Smooth muscle cell (in vitro differentiated cells): Measurements from ENCODE around the gene UBE2E1. TPM values are rescaled to one million over a fixed set of nuclear protein-coding genes. Genes with fewer than 3 reads are reported as not detected.
A peak's percentile ranks its signal among the peaks of the same experiment; 100 is the strongest.

Source experiments
- DNase-seq: peaks from one replicate; lab custom pipeline; 2025; ENCODE audit not compliant: unreplicated experiment; lab: John Stamatoyannopoulos, UW
- H2AFZ ChIP-seq: fragments of 200-600 bp; sonication (generic); 2 replicates; pipeline ENCODE4 v1.6.0; 2016; ENCODE audit warnings: antibody characterized with exemption, low read depth, mild to moderate bottlenecking
- H3F3A ChIP-seq: fragments of 200-600 bp; sonication (generic); 2 replicates; pipeline ENCODE4 v1.6.0; 2017; ENCODE audit warnings: antibody characterized with exemption, low read depth
- H3K27ac ChIP-seq: fragments of 200-600 bp; sonication (generic); 2 replicates; pipeline ENCODE4 v1.5.1; 2016; ENCODE audit warnings: low read depth, mild to moderate bottlenecking
- H3K27me3 ChIP-seq: fragments of 200-600 bp; sonication (generic); 2 replicates; pipeline ENCODE4 v1.6.1; 2016; ENCODE audit warnings: low read depth, mild to moderate bottlenecking
- H3K36me3 ChIP-seq: fragments of 200-600 bp; sonication (generic); 2 replicates; pipeline ENCODE4 v1.5.1; 2016; ENCODE audit warnings: low read depth
- H3K4me1 ChIP-seq: fragments of 200-600 bp; sonication (generic); 2 replicates; pipeline ENCODE4 v1.5.1; 2016; ENCODE audit warnings: low read depth
- H3K4me2 ChIP-seq: fragments of 200-600 bp; sonication (generic); 2 replicates; pipeline ENCODE4 v1.6.0; 2016; ENCODE audit warnings: mild to moderate bottlenecking
- H3K4me3 ChIP-seq: fragments of 200-600 bp; sonication (generic); 2 replicates; pipeline ENCODE4 v1.5.1; 2016; ENCODE audit warnings: mild to moderate bottlenecking
- H3K79me2 ChIP-seq: fragments of 200-600 bp; sonication (generic); 2 replicates; pipeline ENCODE4 v1.6.0; 2016; ENCODE audit warnings: low read depth, mild to moderate bottlenecking
- H3K9ac ChIP-seq: fragments of 200-600 bp; sonication (generic); 2 replicates; pipeline ENCODE4 v1.6.0; 2016; ENCODE audit warnings: low read depth
- H3K9me3 ChIP-seq: fragments of 200-600 bp; sonication (generic); replicated peaks from 2 replicates; pipeline ENCODE4 v1.5.1; 2016; ENCODE audit warnings: low read depth
- H4K20me1 ChIP-seq: fragments of 200-600 bp; sonication (generic); 2 replicates; pipeline ENCODE4 v1.6.0; 2016; ENCODE audit warnings: low read depth
- WGBS: methylation state at CpG from one replicate; pipeline ENCODE4 v1.1.7; 2016; ENCODE audit warnings: low lambda C conversion rate; 5-methylcytosine and 5-hydroxymethylcytosine counted together
- polyA plus RNA-seq: library from polyadenylated mRNA; unstranded; fragments of >200 nt; fragmentation: Nextera tagmentation; extraction: Ambion mirVana; gene quantifications from 2 replicates; pipeline ENCODE4 v1.2.1, GENCODE V29; 2016
- total RNA-seq: library from RNA; depleted of rRNA; stranded (reverse); fragments of >200 nt; gene quantifications from 2 replicates; pipeline ENCODE4 v1.2.3, GENCODE V29; 2014
- TF ChIP-seq, protein P1 (sequence below): fragments of 200-600 bp; sonication (generic); IDR thresholded peaks from 2 replicates; pipeline ENCODE4 v1.5.1; 2017; ENCODE audit warnings: borderline replicate concordance, mild to moderate bottlenecking, antibody characterized with exemption; ENCODE audit not compliant: insufficient read depth, poor library complexity, severe bottlenecking

The UBE2E1 gene
- total and polyA plus RNA-seq, 2 experiments from 2014 or later, result 13.3 to 128 TPM

DNA sequence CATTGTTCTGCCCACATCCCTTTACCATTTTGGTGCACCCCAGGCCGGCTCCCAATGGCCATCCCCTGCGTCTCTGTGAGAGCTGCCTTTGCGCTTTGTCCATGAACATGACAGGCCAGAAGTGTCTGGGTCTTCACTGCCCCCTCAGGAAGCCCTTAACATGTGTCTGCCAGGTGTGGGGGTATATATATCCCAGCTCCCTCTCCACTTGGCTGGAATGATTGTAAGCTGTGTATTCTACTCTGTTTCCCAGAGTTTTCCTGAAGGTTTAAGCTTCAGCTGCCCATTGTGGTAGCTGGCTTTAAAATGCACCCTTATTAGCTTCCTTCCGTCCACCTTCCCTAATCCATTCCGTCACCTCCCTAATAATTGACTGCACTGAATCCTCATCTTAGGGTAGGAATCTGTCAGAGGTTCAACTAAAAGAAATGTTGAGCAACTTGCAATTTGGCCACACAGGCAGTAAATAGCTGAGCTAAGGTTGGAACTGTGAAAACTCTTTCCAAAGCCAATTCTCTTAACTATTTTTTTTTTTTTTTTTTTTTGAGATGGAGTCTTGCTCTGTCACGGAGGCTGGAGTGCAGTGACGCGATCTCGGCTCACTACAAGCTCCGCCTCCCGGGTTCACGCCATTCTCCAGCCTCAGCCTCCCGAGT is 30.4 kb upstream of the UBE2E1 start:
- Histone ChIP-seq H4K20me1 (no peaks in the 10 kb centered on the region), H3K4me3 (no peak overlapping the region), H3K36me3 (no peaks in the 10 kb centered on the region), H3K27ac (no peak overlapping the region), H3K9me3 (no peaks in the 10 kb centered on the region), H3K27me3 (no peaks in the 10 kb centered on the region), H3K79me2 (no peaks in the 10 kb centered on the region), H3K4me1 (no peaks in the 10 kb centered on the region), H2AFZ (no peak overlapping the region), H3F3A (no peaks in the 10 kb centered on the region), H3K4me2 (no peak overlapping the region), H3K9ac (no peak overlapping the region)
- TF ChIP-seq, protein P1, sequence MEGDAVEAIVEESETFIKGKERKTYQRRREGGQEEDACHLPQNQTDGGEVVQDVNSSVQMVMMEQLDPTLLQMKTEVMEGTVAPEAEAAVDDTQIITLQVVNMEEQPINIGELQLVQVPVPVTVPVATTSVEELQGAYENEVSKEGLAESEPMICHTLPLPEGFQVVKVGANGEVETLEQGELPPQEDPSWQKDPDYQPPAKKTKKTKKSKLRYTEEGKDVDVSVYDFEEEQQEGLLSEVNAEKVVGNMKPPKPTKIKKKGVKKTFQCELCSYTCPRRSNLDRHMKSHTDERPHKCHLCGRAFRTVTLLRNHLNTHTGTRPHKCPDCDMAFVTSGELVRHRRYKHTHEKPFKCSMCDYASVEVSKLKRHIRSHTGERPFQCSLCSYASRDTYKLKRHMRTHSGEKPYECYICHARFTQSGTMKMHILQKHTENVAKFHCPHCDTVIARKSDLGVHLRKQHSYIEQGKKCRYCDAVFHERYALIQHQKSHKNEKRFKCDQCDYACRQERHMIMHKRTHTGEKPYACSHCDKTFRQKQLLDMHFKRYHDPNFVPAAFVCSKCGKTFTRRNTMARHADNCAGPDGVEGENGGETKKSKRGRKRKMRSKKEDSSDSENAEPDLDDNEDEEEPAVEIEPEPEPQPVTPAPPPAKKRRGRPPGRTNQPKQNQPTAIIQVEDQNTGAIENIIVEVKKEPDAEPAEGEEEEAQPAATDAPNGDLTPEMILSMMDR, result no peak
- WGBS, result 83% methylated on average over 7 of the region's 13 CpGs
- no peak for DNase-seq

DNA sequence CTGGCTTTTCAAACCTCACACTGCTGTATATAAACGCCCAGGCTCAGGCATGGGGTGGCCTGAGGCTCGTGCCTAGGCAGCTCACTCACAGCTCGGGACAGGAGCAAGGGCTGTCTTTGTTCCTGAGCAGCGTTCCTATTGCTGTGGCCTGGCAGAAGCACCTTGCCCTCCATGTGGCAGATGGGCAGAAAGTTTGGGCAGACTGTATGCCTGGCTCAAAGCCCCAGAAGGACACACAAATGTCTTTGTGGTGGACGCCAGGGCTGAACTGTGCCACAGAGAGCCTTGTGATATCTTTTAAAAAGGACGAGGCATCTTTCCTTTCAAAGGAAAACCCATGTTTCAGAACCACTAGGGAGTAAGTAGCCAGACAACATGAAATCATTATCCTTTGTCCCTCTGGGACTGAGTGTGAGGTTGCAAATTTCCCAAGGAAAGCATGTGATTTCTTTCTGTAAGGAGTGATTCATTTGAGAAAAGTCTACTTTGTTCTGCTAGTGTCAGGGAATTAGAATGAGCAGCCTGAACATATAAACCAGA is 29.3 kb upstream of the UBE2E1 start:
- Histone ChIP-seq H3K4me2 (no peak overlapping the region), H3K4me1 (no peaks in the 10 kb centered on the region), H3K9me3 (no peaks in the 10 kb centered on the region), H4K20me1 (no peaks in the 10 kb centered on the region), H3K36me3 (no peaks in the 10 kb centered on the region), H3K4me3 (no peak overlapping the region), H3K27me3 (no peaks in the 10 kb centered on the region), H3K9ac (no peak overlapping the region), H3F3A (no peaks in the 10 kb centered on the region), H3K27ac (peak overlapping the region; percentile 55), H3K79me2 (no peaks in the 10 kb centered on the region), H2AFZ (peak overlapping the region; percentile 67)
- TF ChIP-seq, protein P1, result no peak
- WGBS, result 78% methylated on average over 6 of the region's 6 CpGs
- DNase-seq, result no peak

DNA sequence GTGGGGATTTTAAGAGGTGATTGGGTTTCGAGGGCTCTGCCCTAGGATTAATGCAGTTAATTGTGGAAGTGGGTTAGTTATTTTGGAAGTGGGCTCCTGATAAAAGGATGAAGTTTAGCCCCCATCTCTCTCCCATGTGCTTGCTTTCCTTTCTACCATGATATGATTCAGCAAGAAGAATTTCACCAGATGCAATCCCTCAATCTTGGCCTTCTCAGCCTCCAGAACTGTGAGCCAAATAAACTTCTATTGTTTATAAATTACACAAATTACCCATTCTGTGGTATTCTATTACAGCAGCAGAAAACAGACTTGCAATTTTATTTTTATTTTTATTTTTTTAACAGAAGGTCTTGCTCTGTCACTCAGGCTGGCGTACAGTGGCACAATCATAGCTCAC is 27.3 kb upstream of the UBE2E1 start:
- no peak for DNase-seq
- no peak overlapping the region for H3K27ac ChIP-seq
- no peaks in the 10 kb centered on the region for H3K36me3 ChIP-seq
- no peak overlapping the region for H3K4me3 ChIP-seq
- no peaks in the 10 kb centered on the region for H4K20me1 ChIP-seq
- no peak overlapping the region for H3K4me2 ChIP-seq
- TF ChIP-seq, protein P1, result no peak
- no peaks in the 10 kb centered on the region for H3K79me2 ChIP-seq
- H3K9ac ChIP-seq, result no peak overlapping the region
- no peaks in the 10 kb centered on the region for H3K27me3 ChIP-seq
- H3K9me3 ChIP-seq, result no peaks in the 10 kb centered on the region
- no peaks in the 10 kb centered on the region for H3K4me1 ChIP-seq
- no peak overlapping the region for H2AFZ ChIP-seq
- H3F3A ChIP-seq, result no peaks in the 10 kb centered on the region
- WGBS, result 96% methylated on average over 2 of the region's 2 CpGs

DNA sequence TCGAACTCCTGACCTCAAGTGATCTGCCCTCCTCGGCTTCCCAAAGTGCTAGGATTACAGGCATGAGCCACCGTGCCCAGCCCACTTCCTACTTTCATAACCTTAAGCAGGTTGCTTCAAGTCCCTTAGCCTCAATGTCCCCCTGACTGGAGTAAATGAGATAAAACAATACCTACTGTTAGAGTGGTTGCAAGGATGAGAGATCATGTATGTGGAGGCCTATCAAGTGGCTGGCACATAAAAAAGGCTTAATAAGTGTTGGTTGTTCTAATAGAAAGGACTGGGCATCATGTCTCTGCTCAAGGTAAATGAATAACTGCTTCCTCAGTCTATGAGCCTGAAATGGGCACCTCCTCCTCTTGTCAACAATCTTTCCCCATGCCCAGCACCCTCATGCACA is 25.9 kb upstream of the UBE2E1 start:
- Histone ChIP-seq H3K9ac (no peak overlapping the region), H3K9me3 (no peaks in the 10 kb centered on the region), H4K20me1 (no peaks in the 10 kb centered on the region), H3K36me3 (no peaks in the 10 kb centered on the region), H2AFZ (no peak overlapping the region), H3K4me2 (no peak overlapping the region), H3K4me1 (no peaks in the 10 kb centered on the region), H3K27ac (no peak overlapping the region), H3K4me3 (no peak overlapping the region), H3K27me3 (no peaks in the 10 kb centered on the region), H3F3A (no peaks in the 10 kb centered on the region), H3K79me2 (no peaks in the 10 kb centered on the region)
- WGBS, result 92% methylated on average over 3 of the region's 3 CpGs
- TF ChIP-seq, protein P1, result no peak
- no peak for DNase-seq
